SK-N-SH treated with all-trans-retinoic acid at 6 μM for 48 hours (cell line): ENCODE measurements around the gene BSN.

ENCODE experiments used
- ATAC-seq: fragments of 200-7000 bp; cut with Tn5 transposase; 3 replicates; pipeline ENCODE4 v1.9.1; 2020; ENCODE audit warnings: mild to moderate bottlenecking, moderate library complexity
- ARNTL ChIP-seq: fragments of 450-650 bp; formaldehyde crosslinking; IDR thresholded peaks from 2 replicates; pipeline ENCODE4 v1.5.0; 2020; ENCODE audit warnings: low read depth, mild to moderate bottlenecking, moderate library complexity, borderline replicate concordance
- BACH2 ChIP-seq: fragments of 250-450 bp; sonication (Bioruptor Pico); IDR thresholded peaks from 2 replicates; pipeline ENCODE4 v1.9.0; 2021; ENCODE audit warnings: mild to moderate bottlenecking, borderline replicate concordance
- CREB5 ChIP-seq: fragments of 250-450 bp; sonication (Bioruptor Pico); IDR thresholded peaks from 2 replicates; pipeline ENCODE4 v1.5.1; 2020; ENCODE audit warnings: low read depth, mild to moderate bottlenecking, moderate library complexity
- CSDC2 ChIP-seq: fragments of 250-450 bp; sonication (Bioruptor Pico); IDR thresholded peaks from 2 replicates; pipeline ENCODE4 v1.5.0; 2020; ENCODE audit warnings: mild to moderate bottlenecking, moderate library complexity
- CSRNP3 ChIP-seq: fragments of 250-450 bp; sonication (Bioruptor Pico); IDR thresholded peaks from 2 replicates; pipeline ENCODE4 v1.5.1; 2021; ENCODE audit warnings: mild to moderate bottlenecking, moderate library complexity
- ESRRG ChIP-seq: fragments of 250-450 bp; sonication (Bioruptor Pico); IDR thresholded peaks from 2 replicates; pipeline ENCODE4 v1.6.1; 2021; ENCODE audit warnings: mild to moderate bottlenecking
- GLIS3 ChIP-seq: fragments of 250-450 bp; sonication (Bioruptor Pico); IDR thresholded peaks from 2 replicates; pipeline ENCODE4 v1.5.0; 2020; ENCODE audit warnings: mild to moderate bottlenecking, moderate library complexity
- ISL1 ChIP-seq: fragments of 250-450 bp; sonication (Bioruptor Pico); IDR thresholded peaks from 2 replicates; pipeline ENCODE4 v2.1.2; 2022; ENCODE audit warnings: mild to moderate bottlenecking, moderate library complexity
- OSR1 ChIP-seq: fragments of 250-450 bp; sonication (Bioruptor Pico); IDR thresholded peaks from 2 replicates; pipeline ENCODE4 v1.8.0; 2022; ENCODE audit warnings: moderate library complexity, mild to moderate bottlenecking, inconsistent platforms
- PATZ1 ChIP-seq: fragments of 250-450 bp; sonication (Bioruptor Pico); IDR thresholded peaks from 2 replicates; pipeline ENCODE4 v1.8.0; 2020; ENCODE audit warnings: mild to moderate bottlenecking, moderate library complexity, borderline replicate concordance
- POU6F1 ChIP-seq: fragments of 250-450 bp; sonication (Bioruptor Pico); IDR thresholded peaks from 2 replicates; pipeline ENCODE4 v1.8.0; 2021; ENCODE audit warnings: low read depth, mild to moderate bottlenecking, moderate library complexity, borderline replicate concordance
- PPARA ChIP-seq: fragments of 250-450 bp; sonication (Bioruptor Pico); IDR thresholded peaks from 2 replicates; pipeline ENCODE4 v1.5.0; 2020; ENCODE audit warnings: mild to moderate bottlenecking, borderline replicate concordance
- SNAI2 ChIP-seq: fragments of 250-450 bp; sonication (Bioruptor Pico); IDR thresholded peaks from 2 replicates; pipeline ENCODE4 v1.5.0; 2020; ENCODE audit warnings: mild to moderate bottlenecking, moderate library complexity
- TCF4 ChIP-seq: fragments of 250-450 bp; sonication (Bioruptor Pico); IDR thresholded peaks from 2 replicates; pipeline ENCODE4 v1.8.0; 2021; ENCODE audit warnings: mild to moderate bottlenecking, moderate library complexity, borderline replicate concordance
- TOX ChIP-seq: fragments of 250-450 bp; sonication (Bioruptor Pico); IDR thresholded peaks from 2 replicates; pipeline ENCODE4 v1.8.0; 2021; ENCODE audit warnings: mild to moderate bottlenecking, moderate library complexity, borderline replicate concordance
- TSHZ2 ChIP-seq: fragments of 250-450 bp; sonication (Bioruptor Pico); IDR thresholded peaks from 2 replicates; pipeline ENCODE4 v1.5.0; 2020; ENCODE audit warnings: mild to moderate bottlenecking, moderate library complexity
- ZC3H10 ChIP-seq: fragments of 250-450 bp; sonication (Bioruptor Pico); IDR thresholded peaks from 2 replicates; pipeline ENCODE4 v1.5.1; 2021; ENCODE audit warnings: mild to moderate bottlenecking, moderate library complexity
- ZFP3 ChIP-seq: fragments of 250-450 bp; sonication (Bioruptor Pico); IDR thresholded peaks from 2 replicates; pipeline ENCODE4 v1.5.0; 2020; ENCODE audit warnings: mild to moderate bottlenecking, moderate library complexity
- ZFP30 ChIP-seq: fragments of 450-650 bp; formaldehyde crosslinking; IDR thresholded peaks from 2 replicates; pipeline ENCODE4 v1.5.0; 2022; ENCODE audit warnings: mild to moderate bottlenecking, moderate library complexity
- ZNF565 ChIP-seq: fragments of 450-650 bp; formaldehyde crosslinking; conservative IDR thresholded peaks from 2 replicates; pipeline ENCODE4 v1.5.0; 2020; ENCODE audit warnings: low read depth, mild to moderate bottlenecking, moderate library complexity
- ZNF70 ChIP-seq: fragments of 450-650 bp; formaldehyde crosslinking; IDR thresholded peaks from 2 replicates; pipeline ENCODE4 v1.5.0; 2020; ENCODE audit warnings: mild to moderate bottlenecking, moderate library complexity
- ZNF8 ChIP-seq: fragments of 450-650 bp; formaldehyde crosslinking; IDR thresholded peaks from 2 replicates; pipeline ENCODE4 v1.5.0; 2020; ENCODE audit warnings: mild to moderate bottlenecking, moderate library complexity

BSN gene

GRCh38 chr3:49602049-49602554, 47.8 kb downstream of the BSN start (continued):
- TF ChIP-seq CSRNP3 = no peak
- TF ChIP-seq ESRRG (CRISPR knock-in tag) = no peak

GRCh38 chr3:49602877-49603411, 48.7 kb downstream of the BSN start:
- TF ChIP-seq ZFP3 (CRISPR knock-in tag) (no peak), CSRNP3 (no peak), POU6F1 (no peak), ZFP30 (CRISPR knock-in tag) (no peak), ZNF565 (CRISPR knock-in tag) (no peak), ESRRG (CRISPR knock-in tag) (no peak), ZNF70 (CRISPR knock-in tag) (no peak), TCF4 (no peak), ISL1 (CRISPR knock-in tag) (no peak), ZNF8 (CRISPR knock-in tag) (no peak), PATZ1 (CRISPR knock-in tag) (no peak), CSDC2 (CRISPR knock-in tag) (no peak), SNAI2 (CRISPR knock-in tag) (no peak), PPARA (CRISPR knock-in tag) (no peak)
- no peak for ATAC-seq

- ATAC-seq = no peak
Observed at GRCh38 chr3:49606427-49606826, 52.1 kb downstream of the BSN start.

More at GRCh38 chr3:49606427-49606826, 52.1 kb downstream of the BSN start:
- no peak for TF ChIP-seq TSHZ2
- no peak for TF ChIP-seq ZFP30 (CRISPR knock-in tag)
- no peak for TF ChIP-seq ZNF70 (CRISPR knock-in tag)
- no peak for TF ChIP-seq OSR1
- TF ChIP-seq CSRNP3 = no peak
- TF ChIP-seq ZC3H10 (CRISPR knock-in tag) = no peak
- TF ChIP-seq ISL1 (CRISPR knock-in tag) = no peak
- no peak for TF ChIP-seq ZNF8 (CRISPR knock-in tag)
- no peak for TF ChIP-seq ZNF565 (CRISPR knock-in tag)
- TF ChIP-seq GLIS3 = no peak
- no peak for TF ChIP-seq ESRRG (CRISPR knock-in tag)
- TF ChIP-seq PPARA (CRISPR knock-in tag) = no peak
- TF ChIP-seq SNAI2 (CRISPR knock-in tag) = no peak
- TF ChIP-seq ZFP3 (CRISPR knock-in tag) = no peak
- no peak for TF ChIP-seq POU6F1
- TF ChIP-seq TOX (CRISPR knock-in tag) = no peak
- TF ChIP-seq BACH2 (CRISPR knock-in tag) = no peak
- TF ChIP-seq CREB5 (CRISPR knock-in tag) = no peak
- TF ChIP-seq TCF4 = no peak
- no peak for TF ChIP-seq ARNTL
